HUES64 (cell line): Measurements from ENCODE around the gene MRTO4.
"Not testable (repeated sequence)": the region's sequence is repeated elsewhere in the genome, so short reads cannot be mapped to it uniquely, and the experiment has no call there.

Experiments used
- H3K27ac ChIP-seq: 2 replicates; pipeline ENCODE4 v1.7.0; 2013; ENCODE audit warnings: low read depth, low read length, inconsistent platforms
- H3K27me3 ChIP-seq: 2 replicates; pipeline ENCODE4 v1.6.1; 2013; ENCODE audit warnings: mild to moderate bottlenecking, low read length; ENCODE audit not compliant: insufficient read depth
- H3K36me3 ChIP-seq: 2 replicates; pipeline ENCODE4 v1.6.1; 2013; ENCODE audit warnings: mild to moderate bottlenecking, low read length; ENCODE audit not compliant: insufficient read depth
- H3K4me1 ChIP-seq: 2 replicates; pipeline ENCODE4 v1.6.1; 2013; ENCODE audit warnings: mild to moderate bottlenecking, low read length, moderate library complexity; ENCODE audit not compliant: insufficient read depth
- H3K4me3 ChIP-seq: 2 replicates; pipeline ENCODE4 v1.5.1; 2013; ENCODE audit warnings: mild to moderate bottlenecking, low read length, moderate library complexity
- H3K9ac ChIP-seq: 2 replicates; pipeline ENCODE4 v1.6.1; 2013; ENCODE audit warnings: mild to moderate bottlenecking, low read depth, low read length
- H3K9me3 ChIP-seq: 2 replicates; pipeline ENCODE4 v1.6.1; 2013; ENCODE audit warnings: low read depth, low read length; ENCODE audit not compliant: insufficient read depth
- WGBS: fragments of 150-250, 120-280 bp; methylation state at CpG from one replicate; pipeline ENCODE4 v1.1.7; 2013; ENCODE audit warnings: missing lambda C conversion rate; 5-methylcytosine and 5-hydroxymethylcytosine counted together

MRTO4 gene

DNA sequence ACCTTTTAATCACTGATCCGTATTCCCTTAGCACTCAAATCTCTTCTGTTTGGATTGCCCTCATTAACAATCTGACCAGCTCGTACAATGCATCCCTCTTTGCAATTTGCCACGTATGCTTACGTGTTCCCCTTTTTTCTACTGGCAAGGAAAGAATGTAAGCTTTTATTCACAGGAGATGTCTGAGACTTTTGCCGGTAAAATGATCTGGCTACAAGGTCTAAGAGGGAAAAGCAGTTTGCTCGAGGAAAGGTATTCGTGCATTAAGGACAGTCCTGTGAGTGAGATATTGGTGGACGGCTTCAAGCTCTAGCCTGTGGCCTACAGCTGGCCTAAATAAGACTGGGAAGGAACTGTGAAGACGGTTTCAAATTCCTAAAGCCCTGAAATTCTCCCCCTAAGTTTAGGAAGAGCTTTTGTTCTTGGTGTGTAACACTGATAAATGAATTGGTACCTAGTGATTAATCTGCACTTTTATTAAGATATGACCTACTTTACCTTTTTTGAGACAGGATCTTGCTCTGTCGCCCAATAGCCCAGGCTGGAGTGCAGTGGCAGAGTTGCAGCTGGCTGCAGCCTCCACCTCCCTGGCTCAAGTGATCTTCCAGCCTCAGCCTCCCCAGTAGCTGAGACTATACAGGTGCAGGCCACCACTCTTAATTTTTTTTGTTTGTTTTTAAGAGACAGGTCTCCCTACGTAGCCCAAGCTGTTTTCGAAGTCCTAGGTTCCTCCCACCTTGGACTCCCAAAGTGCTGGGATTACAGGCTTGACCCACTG, 40.6 kb upstream of the MRTO4 start:
- peak overlapping the region; percentile 89 for H3K9ac ChIP-seq
- peak overlapping the region; percentile 97 for H3K27ac ChIP-seq
- 24% methylated on average over 12 of the region's 12 CpGs for WGBS
- H3K4me3 ChIP-seq: peak overlapping the region; percentile 92
- no peaks in the 10 kb centered on the region for H3K9me3 ChIP-seq
- no peaks in the 10 kb centered on the region for H3K27me3 ChIP-seq
- peaks cover 36% of the 10 kb centered on the region for H3K36me3 ChIP-seq
- H3K4me1 ChIP-seq: peaks cover 11% of the 10 kb centered on the region

DNA sequence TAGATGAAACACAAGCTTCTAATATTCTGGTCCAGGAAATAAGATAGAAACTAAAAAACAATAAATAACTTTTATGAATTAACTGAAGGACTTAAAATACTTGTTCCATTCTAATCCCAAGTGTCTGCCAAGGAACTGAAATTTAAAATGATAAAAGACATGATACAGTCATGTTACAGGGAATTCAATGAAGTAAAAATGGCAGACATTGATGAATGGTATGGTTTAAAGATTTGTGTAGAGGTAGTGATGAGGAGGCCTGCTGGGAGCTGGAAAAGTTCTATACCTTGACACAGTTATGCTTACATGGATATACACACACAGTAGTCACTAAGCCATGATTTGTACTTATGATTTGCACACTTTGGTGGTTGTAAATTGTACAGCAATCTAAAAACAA, 39.4 kb upstream of the MRTO4 start:
- Histone ChIP-seq H3K9me3 (no peaks in the 10 kb centered on the region), H3K36me3 (peaks cover 47% of the 10 kb centered on the region), H3K27me3 (no peaks in the 10 kb centered on the region), H3K4me1 (peaks cover 11% of the 10 kb centered on the region), H3K27ac (no peak overlapping the region), H3K4me3 (no peak overlapping the region), H3K9ac (no peak overlapping the region)

DNA sequence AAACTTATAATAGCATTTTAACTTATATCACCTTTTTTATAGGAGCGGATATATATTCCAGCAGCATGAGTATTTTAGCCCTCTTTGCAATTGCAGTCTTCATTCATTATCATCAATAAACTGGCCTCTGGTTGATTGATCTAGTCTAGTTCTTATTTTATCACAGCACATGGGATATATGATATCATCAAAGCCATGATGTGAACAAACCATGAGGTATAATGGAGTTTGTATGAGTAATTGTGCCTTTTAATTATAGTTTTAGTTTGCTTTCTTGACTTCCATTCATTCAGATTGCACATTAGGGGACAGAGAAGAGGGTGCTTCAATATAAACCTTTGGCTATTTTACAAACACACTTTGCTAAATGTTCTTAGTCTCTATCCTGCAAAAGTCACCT, 38.0 kb upstream of the MRTO4 start:
- H3K27ac ChIP-seq: no peak overlapping the region
- H3K27me3 ChIP-seq: no peaks in the 10 kb centered on the region
- H3K4me1 ChIP-seq: peaks cover 9% of the 10 kb centered on the region
- peaks cover 61% of the 10 kb centered on the region for H3K36me3 ChIP-seq
- no peaks in the 10 kb centered on the region for H3K9me3 ChIP-seq
- no peak overlapping the region for H3K4me3 ChIP-seq
- H3K9ac ChIP-seq: no peak overlapping the region
- WGBS: 100% methylated on average over 1 of the region's 1 CpG

DNA sequence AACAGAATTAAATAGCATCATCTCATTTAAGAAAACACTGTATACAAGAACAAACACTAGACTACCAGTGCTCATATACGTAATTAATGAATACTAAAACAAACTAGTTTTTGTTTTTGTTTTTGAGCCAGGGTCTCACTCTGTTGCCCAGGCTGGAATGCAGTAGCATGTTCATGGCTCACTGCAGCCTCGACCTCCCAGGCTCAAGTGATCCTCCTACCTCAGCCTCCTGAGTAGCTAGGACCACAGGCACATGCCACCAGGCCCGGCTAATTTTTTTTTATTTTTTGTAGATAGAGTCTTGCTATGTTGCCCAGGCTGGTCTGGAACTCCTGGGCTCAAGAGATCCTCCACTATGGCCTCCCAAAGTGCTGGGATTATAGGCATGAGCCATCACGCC, 35.0 kb upstream of the MRTO4 start:
- H3K27me3 ChIP-seq, H3K9me3 ChIP-seq, H3K4me1 ChIP-seq, H3K4me3 ChIP-seq, H3K9ac ChIP-seq, H3K27ac ChIP-seq: not testable (repeated sequence)
- 94% methylated on average over 4 of the region's 4 CpGs for WGBS
- peaks cover 91% of the 10 kb centered on the region for H3K36me3 ChIP-seq

DNA sequence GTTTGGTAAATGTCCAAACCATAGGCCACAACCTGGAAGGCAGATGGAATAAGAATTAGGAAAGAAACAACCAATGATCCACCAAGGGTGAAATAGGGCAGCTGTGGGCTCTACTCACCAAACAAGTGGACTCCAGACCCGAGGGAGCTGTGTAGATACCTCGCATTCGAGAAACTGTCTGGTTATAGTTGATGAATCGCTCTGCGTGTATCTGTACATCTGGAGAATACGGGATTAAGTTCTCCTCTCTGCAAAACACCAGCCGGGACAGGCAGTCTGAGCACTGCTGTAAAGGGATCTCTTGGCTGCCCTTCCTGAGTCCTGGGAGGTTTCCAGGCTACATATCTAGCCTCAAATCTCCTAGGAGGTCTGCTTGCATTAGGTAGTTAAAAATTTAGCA, 32.2 kb upstream of the MRTO4 start:
- peaks cover 96% of the 10 kb centered on the region for H3K36me3 ChIP-seq
- no peak overlapping the region for H3K27ac ChIP-seq
- no peaks in the 10 kb centered on the region for H3K9me3 ChIP-seq
- H3K4me3 ChIP-seq: no peak overlapping the region
- H3K27me3 ChIP-seq: no peaks in the 10 kb centered on the region
- 96% methylated on average over 7 of the region's 7 CpGs for WGBS
- H3K9ac ChIP-seq: no peak overlapping the region
- H3K4me1 ChIP-seq: no peaks in the 10 kb centered on the region

DNA sequence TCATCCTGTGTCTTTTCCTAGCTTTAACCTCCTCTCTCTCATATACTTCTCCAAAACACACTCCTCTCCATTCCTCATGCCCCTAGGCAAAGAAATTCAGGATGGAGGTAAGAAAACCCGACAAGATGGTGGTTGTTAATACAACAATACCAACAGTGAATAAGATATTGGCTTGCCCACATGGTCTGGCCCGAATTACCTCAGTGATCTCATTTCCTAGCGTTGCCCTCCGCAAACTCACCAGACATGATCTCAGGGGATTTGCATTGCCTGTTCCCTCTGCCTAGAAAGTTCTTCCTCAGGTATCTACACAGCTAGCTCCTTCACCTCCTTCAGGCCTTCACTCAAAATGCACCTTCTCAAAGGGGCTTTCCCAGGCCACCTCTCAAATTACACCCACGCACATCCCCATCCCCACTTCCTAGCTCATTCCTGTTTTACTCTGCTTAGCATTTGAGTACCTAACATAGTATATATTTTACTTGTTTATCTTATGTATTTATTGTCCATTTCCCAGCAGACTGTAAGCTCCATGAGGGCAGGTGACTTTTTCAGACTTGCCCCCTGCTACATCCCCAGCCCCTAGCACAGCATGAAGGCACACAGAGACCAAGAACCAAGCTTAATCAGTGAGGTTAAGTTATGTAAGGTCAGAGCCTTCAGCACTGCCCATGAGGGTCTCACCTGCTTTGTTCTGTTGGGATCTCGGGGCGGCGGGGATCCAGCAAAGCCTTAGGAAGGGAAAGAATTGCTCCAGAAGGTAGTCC, 31.3 kb upstream of the MRTO4 start:
- Histone ChIP-seq H3K27me3 (no peaks in the 10 kb centered on the region), H3K9me3 (no peaks in the 10 kb centered on the region), H3K4me1 (no peaks in the 10 kb centered on the region), H3K9ac (no peak overlapping the region), H3K36me3 (peaks cover 98% of the 10 kb centered on the region), H3K4me3 (no peak overlapping the region), H3K27ac (no peak overlapping the region)
- WGBS: 96% methylated on average over 8 of the region's 8 CpGs

DNA sequence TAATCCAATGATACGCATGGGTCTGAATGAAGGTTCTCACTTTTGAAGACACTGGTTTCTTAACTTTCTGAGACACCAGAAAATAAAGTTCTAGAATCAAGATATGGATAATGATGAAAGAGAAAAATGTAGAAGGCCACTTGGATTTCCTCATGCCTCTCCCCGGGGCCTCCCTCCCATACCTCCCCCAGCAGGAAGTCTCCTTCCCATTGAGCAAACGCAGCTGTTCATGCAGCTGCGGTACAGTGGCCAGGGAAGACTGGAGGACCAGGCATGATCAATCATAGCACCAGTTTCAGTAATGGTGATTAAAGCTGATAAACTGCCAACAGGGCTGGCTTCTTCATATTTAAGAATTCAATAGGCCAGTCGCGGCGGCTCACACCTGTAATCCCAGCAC, 30.6 kb upstream of the MRTO4 start:
- peaks cover 99% of the 10 kb centered on the region for H3K36me3 ChIP-seq
- no peak overlapping the region for H3K4me3 ChIP-seq
- no peak overlapping the region for H3K27ac ChIP-seq
- WGBS: 94% methylated on average over 7 of the region's 7 CpGs
- H3K9me3 ChIP-seq: no peaks in the 10 kb centered on the region
- H3K4me1 ChIP-seq: no peaks in the 10 kb centered on the region
- H3K9ac ChIP-seq: no peak overlapping the region
- H3K27me3 ChIP-seq: no peaks in the 10 kb centered on the region

DNA sequence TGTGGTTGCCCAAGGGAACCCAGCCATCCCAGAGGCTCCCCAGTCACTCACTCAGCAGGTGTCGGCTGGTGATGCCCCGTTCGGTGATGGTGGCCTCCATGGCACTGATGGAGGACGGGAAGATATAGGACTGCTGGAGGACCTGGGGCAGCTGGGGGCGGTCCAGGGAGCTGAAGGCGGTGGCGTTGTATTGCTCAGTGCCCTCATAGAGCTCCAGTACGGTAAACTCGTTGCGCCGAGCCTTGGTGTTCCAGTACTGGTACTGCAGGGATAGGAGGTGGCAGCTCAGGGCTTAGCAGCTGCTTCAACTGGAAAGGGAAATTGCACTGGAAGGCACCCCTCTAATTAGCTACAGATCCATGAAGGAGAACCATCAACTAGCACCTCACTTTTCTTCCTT, 29.0 kb upstream of the MRTO4 start:
- Histone ChIP-seq H3K27ac (no peak overlapping the region), H3K4me3 (no peak overlapping the region), H3K9ac (no peak overlapping the region), H3K9me3 (no peaks in the 10 kb centered on the region), H3K4me1 (no peaks in the 10 kb centered on the region), H3K36me3 (peaks cover 99% of the 10 kb centered on the region), H3K27me3 (no peaks in the 10 kb centered on the region)
- WGBS: 97% methylated on average over 11 of the region's 11 CpGs

DNA sequence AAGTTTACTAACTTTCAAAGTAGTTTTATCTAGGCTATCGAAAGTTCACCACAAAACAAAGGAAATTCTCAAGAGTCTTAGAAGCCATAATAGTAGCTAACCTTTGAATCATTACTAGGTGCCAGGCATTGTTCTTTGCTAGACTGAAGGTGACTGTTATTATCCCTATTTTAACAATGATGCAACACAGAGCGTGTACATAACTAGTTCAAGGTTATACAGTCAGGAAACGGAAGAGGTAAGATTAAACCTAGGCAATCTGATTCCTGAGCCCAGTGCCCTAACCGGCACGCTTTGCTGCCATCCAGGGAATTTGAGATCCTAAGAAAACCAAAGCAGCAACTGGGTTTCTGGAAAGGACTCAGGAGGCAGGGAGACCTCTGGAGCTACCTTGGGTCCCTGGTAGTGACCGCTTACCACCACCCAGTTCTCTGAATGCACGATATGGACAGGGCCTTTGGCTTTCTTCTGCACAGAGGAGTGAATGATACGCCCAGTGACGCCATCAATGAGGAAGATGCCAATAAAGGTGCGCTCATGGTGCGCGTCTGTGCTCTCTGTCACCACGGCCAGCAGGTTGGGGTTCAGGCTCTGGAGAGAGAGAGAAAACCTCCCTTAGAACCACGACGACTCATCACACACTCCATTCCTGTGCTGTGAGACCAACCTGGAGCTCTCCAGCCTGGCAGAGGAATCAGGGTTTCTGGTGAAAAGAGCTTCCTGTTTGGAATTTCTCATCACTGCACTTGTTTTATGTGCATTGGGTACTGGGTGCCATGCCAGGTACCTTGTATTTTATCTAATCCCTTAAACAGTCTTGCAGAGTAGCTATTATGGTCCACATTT, 28.4 kb upstream of the MRTO4 start:
- 94% methylated on average over 15 of the region's 15 CpGs for WGBS
- Histone ChIP-seq H3K9me3 (no peaks in the 10 kb centered on the region), H3K4me3 (no peak overlapping the region), H3K36me3 (peaks cover 98% of the 10 kb centered on the region), H3K9ac (no peak overlapping the region), H3K27ac (no peak overlapping the region), H3K4me1 (no peaks in the 10 kb centered on the region), H3K27me3 (no peaks in the 10 kb centered on the region)

DNA sequence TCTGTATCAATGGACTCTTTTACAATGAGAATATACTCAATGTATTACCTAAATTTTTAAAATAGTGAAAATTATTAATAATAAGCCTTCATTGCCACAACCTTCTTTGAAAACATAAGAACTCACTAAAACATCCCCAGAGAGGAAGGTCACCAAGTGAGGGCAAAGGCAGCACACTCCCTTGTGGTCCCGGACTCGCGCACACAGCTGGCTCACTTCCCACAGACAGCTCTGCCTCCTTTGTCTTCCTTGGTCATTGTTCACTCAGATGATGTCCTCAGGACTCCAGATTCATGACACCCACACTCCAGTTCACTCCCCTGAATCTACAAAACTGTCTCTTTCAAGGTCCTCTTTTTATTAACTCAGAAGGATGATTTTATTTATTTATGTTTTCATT, 22.4 kb upstream of the MRTO4 start:
- no peaks in the 10 kb centered on the region for H3K4me1 ChIP-seq
- no peaks in the 10 kb centered on the region for H3K27me3 ChIP-seq
- no peak overlapping the region for H3K4me3 ChIP-seq
- peaks cover 96% of the 10 kb centered on the region for H3K36me3 ChIP-seq
- no peaks in the 10 kb centered on the region for H3K9me3 ChIP-seq
- H3K9ac ChIP-seq: no peak overlapping the region
- WGBS: 98% methylated on average over 3 of the region's 3 CpGs
- H3K27ac ChIP-seq: no peak overlapping the region

DNA sequence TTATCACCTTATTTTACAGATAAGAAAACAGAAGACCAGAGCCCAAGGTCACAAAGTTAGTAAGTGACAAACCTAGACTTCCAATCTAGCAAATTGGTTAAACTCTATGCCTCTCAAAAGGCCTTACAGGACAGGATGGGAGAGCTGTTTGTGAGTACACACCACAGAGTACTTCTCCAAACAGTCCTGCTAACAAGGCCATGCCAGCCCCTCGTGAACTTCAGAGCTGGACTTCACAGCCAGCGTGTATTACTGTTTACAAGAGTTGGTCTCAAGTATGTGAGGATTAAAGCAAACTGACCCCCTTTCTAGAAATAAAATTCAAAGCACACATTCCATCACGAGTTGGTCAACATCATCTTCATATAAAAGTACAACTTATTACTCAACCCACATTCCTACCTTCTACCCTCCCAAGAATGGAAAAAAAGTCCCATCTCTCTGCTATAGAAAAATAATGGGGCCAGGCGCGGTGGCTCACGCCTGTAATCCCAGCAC, 21.7 kb upstream of the MRTO4 start:
- Histone ChIP-seq H3K4me3 (no peak overlapping the region), H3K27me3 (no peaks in the 10 kb centered on the region), H3K4me1 (no peaks in the 10 kb centered on the region), H3K36me3 (peaks cover 95% of the 10 kb centered on the region), H3K9me3 (no peaks in the 10 kb centered on the region), H3K9ac (no peak overlapping the region), H3K27ac (no peak overlapping the region)
- 95% methylated on average over 6 of the region's 6 CpGs for WGBS
